ENCODE data around the gene MAPRE2. TPM values are rescaled to one million over a fixed set of nuclear protein-coding genes. Genes with fewer than 3 reads are reported as not detected.

MAPRE2 gene
- total RNA-seq, 1 donor from 2014 or later, result 17.1 TPM

GRCh38 chr18:35161485-35161884, 120.3 kb downstream of the MAPRE2 start:
- TF ChIP-seq CTCF (IDR thresholded peaks at IDR 0.05; ENCODE audit: unreplicated experiment), result no peak
- Mint-ChIP-seq H3K27ac (no peak overlapping the region), H3K36me3 (no peaks in the 10 kb centered on the region), H3K4me3 (no peak overlapping the region), H3K4me1 (peaks cover 5% of the 10 kb centered on the region), H3K27me3 (ENCODE audit: low read depth) (peaks cover 14% of the 10 kb centered on the region), H3K9me3 (no peaks in the 10 kb centered on the region)
- no peak for DNase-seq (ENCODE audit: low spot score in 2 of 2, unreplicated experiment in 2 of 2)

- H3K9me3 Mint-ChIP-seq, result no peaks in the 10 kb centered on the region
- DNase-seq (ENCODE audit: low spot score in 2 of 2, unreplicated experiment in 2 of 2), result no peak
- H3K27me3 Mint-ChIP-seq (ENCODE audit: low read depth), result peaks cover 14% of the 10 kb centered on the region
Observed at GRCh38 chr18:35161934-35162333, 120.7 kb downstream of the MAPRE2 start.

GRCh38 chr18:35163014-35163539, 121.9 kb downstream of the MAPRE2 start:
- Mint-ChIP-seq H3K36me3 (no peaks in the 10 kb centered on the region), H3K27me3 (ENCODE audit: low read depth) (peaks cover 8% of the 10 kb centered on the region), H3K4me1 (peaks cover 5% of the 10 kb centered on the region), H3K9me3 (no peaks in the 10 kb centered on the region), H3K4me3 (no peak overlapping the region), H3K27ac (no peak overlapping the region)
- DNase-seq (ENCODE audit: low spot score in 2 of 2, unreplicated experiment in 2 of 2), result no peak
- no peak for TF ChIP-seq CTCF (IDR thresholded peaks at IDR 0.05; ENCODE audit: unreplicated experiment)

More at GRCh38 chr18:35161934-35162333, 120.7 kb downstream of the MAPRE2 start:
- Mint-ChIP-seq H3K27ac (no peak overlapping the region), H3K36me3 (no peaks in the 10 kb centered on the region), H3K4me3 (no peak overlapping the region), H3K4me1 (peaks cover 5% of the 10 kb centered on the region)
- TF ChIP-seq CTCF (IDR thresholded peaks at IDR 0.05; ENCODE audit: unreplicated experiment), result no peak

GRCh38 chr18:35163721-35164120, 122.5 kb downstream of the MAPRE2 start:
- H3K4me1 Mint-ChIP-seq, result peaks cover 5% of the 10 kb centered on the region
- no peak for TF ChIP-seq CTCF (IDR thresholded peaks at IDR 0.05; ENCODE audit: unreplicated experiment)
- no peaks in the 10 kb centered on the region for H3K9me3 Mint-ChIP-seq
- peaks cover 6% of the 10 kb centered on the region for H3K27me3 Mint-ChIP-seq (ENCODE audit: low read depth)
- H3K4me3 Mint-ChIP-seq, result no peak overlapping the region
- H3K36me3 Mint-ChIP-seq, result no peaks in the 10 kb centered on the region
- H3K27ac Mint-ChIP-seq, result no peak overlapping the region
- no peak for DNase-seq (ENCODE audit: low spot score in 2 of 2, unreplicated experiment in 2 of 2)

GRCh38 chr18:35164133-35164532, 122.9 kb downstream of the MAPRE2 start:
- Mint-ChIP-seq H3K4me3 (no peak overlapping the region), H3K27ac (no peak overlapping the region), H3K4me1 (peaks cover 5% of the 10 kb centered on the region), H3K36me3 (no peaks in the 10 kb centered on the region), H3K27me3 (ENCODE audit: low read depth) (peaks cover 2% of the 10 kb centered on the region), H3K9me3 (no peaks in the 10 kb centered on the region)
- TF ChIP-seq CTCF (IDR thresholded peaks at IDR 0.05; ENCODE audit: unreplicated experiment), result no peak
- no peak for DNase-seq (ENCODE audit: low spot score in 2 of 2, unreplicated experiment in 2 of 2)

GRCh38 chr18:35167332-35167731, 126.1 kb downstream of the MAPRE2 start:
- Mint-ChIP-seq H3K36me3 (no peaks in the 10 kb centered on the region), H3K27ac (peak overlapping the region; percentile 50), H3K27me3 (ENCODE audit: low read depth) (no peaks in the 10 kb centered on the region), H3K9me3 (no peaks in the 10 kb centered on the region), H3K4me3 (no peak overlapping the region), H3K4me1 (peaks cover 8% of the 10 kb centered on the region)
- TF ChIP-seq CTCF (IDR thresholded peaks at IDR 0.05; ENCODE audit: unreplicated experiment), result no peak
- DNase-seq (ENCODE audit: low spot score in 2 of 2, unreplicated experiment in 2 of 2), result no peak
